GM12801 (cell line): Measurements from ENCODE around the gene PAFAH1B1.

Source experiments
- TF ChIP-seq, protein P1 (sequence below): IDR thresholded peaks from one replicate; pipeline ENCODE4 v1.5.1; 2011; ENCODE audit warnings: control low read depth; ENCODE audit not compliant: insufficient read length; ENCODE audit errors: extremely low read depth

PAFAH1B1 gene

DNA sequence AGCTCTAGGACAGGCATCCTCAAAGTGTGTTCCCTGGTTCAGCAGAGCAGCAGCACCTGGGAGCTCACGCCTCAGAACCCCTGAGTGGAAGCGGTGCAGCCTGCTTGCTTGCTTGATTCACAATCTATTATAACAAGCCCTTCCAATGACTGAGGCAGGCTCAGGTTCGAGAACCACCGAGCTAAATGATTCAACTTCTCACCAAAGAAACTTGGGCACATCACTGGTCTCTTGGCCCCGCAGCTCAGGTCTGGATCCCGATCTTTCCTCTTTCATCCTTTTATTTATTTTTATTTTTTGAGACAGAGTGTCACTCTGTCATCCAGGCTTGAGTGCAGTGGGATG is 93.6 kb downstream of the PAFAH1B1 start:
- TF ChIP-seq, protein P1, sequence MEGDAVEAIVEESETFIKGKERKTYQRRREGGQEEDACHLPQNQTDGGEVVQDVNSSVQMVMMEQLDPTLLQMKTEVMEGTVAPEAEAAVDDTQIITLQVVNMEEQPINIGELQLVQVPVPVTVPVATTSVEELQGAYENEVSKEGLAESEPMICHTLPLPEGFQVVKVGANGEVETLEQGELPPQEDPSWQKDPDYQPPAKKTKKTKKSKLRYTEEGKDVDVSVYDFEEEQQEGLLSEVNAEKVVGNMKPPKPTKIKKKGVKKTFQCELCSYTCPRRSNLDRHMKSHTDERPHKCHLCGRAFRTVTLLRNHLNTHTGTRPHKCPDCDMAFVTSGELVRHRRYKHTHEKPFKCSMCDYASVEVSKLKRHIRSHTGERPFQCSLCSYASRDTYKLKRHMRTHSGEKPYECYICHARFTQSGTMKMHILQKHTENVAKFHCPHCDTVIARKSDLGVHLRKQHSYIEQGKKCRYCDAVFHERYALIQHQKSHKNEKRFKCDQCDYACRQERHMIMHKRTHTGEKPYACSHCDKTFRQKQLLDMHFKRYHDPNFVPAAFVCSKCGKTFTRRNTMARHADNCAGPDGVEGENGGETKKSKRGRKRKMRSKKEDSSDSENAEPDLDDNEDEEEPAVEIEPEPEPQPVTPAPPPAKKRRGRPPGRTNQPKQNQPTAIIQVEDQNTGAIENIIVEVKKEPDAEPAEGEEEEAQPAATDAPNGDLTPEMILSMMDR, result no peak

DNA sequence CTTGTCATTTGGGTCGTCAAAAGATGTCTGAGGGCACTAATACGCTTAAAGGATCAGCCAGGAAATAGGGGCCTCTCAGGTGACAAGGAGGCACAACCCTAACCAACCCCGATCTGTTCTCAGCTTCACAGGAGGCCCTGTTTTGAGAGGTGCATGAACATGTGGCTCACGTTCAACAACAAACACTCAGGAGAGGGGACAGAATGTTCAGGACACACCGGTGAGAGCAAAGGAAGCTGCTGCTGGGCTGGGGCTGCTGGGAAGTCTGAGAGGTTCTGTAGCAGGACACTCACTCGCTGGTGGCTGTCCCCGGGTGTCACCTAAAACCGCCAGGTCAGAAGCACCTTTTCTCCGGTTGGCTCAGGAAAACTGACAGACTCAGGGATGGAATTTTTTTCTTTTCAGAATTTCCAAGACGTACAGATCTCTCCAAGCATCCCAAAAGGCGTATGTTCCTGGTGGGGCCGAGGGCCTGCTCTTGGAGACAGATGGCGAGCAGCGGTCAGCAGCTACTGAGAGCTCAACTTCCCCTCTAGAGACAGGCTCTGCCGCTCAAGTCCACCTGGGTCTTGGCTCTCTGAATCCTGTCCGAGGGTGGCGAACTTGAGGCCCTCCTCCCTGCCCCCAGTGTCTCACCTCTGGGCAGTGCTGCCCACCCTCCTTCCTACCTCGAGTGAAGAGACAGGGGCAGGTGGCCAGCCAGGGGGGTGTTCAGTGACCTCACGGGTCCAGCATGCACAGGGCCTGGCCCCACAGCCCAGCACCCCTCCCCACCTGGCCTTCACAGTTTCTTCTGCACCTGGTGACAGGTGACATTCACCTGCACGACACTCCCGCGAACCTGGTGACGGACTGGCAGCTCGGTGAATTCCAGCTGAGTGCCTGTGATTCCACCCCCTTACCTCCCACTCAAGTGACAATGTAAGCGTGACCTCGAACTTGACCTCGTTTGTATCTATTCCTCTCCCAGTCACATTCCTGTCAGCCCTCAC is 95.2 kb downstream of the PAFAH1B1 start:
- TF ChIP-seq, protein P1, result no peak

- TF ChIP-seq, protein P1, result no peak
Measured at GRCh38 chr17:2689411-2690164, 96.1 kb downstream of the PAFAH1B1 start.

GRCh38 chr17:2690165-2691068 is 97.0 kb downstream of the PAFAH1B1 start:
- TF ChIP-seq, protein P1, result no peak

DNA sequence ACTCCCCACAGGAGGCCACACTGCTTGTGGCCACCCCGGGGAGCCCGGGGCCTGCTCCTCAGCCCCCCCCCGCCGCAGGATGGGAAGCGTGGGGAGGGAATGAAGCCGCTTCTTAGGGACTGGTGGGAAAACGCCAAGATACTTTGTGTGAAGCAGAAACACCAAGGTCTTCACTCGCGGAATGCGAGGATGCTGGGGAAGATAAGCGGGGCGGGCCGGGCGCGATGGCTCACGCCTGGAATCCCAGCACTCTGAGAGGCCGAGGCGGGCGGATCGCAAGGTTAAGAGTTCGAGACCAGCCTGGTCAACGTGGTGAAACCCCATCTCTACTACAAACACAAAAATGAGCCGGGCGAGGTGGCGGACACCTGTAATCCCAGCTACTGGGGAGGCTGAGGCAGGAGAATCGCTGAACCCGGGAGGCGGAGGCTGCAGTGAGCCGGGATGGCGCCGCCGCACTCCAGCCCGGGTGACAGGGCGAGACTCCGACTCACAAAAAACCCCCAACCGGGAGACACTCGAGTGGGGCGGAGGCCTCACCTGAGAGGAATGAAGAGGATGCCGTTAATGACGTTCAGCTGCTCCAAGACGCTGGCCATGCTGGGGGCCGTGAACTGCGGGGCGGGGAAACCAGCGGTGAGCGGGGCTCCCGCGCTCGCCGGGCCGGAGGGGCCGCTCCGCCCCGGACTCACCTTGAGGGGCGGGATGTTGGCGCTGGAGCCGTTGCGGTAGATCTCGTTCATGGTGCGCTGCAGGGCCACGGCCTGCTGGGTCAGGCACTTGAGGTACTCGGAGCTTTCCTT is 97.8 kb downstream of the PAFAH1B1 start:
- TF ChIP-seq, protein P1, result no peak

DNA sequence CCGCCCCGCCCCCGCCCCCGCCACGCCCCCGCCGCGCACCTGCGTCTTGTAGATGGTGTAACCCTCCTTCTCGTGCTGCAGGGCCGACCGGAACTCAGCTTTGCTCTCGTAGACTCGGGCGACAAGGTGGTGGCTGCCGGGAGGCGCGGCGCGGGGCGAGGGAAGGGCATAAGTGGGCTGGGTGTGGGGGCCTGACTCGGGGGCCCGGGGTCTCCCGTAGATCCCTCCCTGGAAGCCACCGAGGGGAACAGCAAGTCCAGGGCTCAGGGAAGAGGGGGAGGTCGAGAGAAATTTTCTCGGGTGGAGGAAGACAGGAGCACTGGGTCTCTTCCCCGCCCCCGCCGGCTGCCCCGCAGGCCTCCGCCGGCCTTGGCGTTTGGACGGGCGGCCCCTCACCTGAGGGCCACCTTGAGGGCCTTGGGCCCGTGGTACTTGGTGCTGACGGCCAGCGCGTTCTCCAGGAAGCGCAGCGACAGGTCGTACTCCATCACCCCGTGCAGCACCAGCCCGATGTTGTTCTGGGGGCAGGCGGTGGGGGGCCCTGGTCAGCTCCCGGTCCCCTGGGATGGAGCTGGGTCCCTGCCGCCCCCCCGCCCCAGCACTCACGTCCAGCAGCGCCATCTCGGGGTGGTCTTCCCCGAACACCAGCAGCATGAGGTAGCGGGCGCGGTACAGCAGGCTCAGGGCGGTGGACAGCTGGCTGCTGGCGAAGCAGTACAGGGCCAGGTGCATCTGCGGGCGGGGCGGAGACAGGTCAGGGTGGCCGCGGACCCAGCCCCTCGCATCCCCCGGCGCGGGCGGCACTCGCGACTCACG is 98.7 kb downstream of the PAFAH1B1 start:
- TF ChIP-seq, protein P1, result no peak
